Kasumi-1 (cell line): Measurements from ENCODE around the gene CUL3.

ENCODE experiments used
- DNase-seq, 2 experiments: peaks; one replicate each; lab custom pipeline; 2025; lab: John Stamatoyannopoulos, UW

The CUL3 gene

DNA sequence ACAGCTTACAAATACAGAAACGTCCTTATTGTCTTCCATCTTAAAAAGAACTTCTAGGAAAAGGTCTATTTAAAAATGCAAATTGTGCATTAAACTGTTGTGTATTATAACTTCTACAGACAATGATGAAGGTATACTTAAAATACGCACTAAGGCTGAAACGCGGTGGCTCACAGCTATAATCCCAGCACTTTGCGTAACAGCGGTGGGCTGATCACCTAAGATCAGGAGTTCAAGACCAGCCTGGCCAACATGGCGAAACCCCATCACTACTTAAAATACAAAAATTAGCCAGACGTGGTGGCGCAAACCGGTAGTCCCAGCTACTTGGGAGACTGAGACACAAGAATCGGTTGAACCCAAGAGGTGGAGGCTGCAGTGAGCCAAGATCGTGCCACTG is 4.9 kb downstream of the CUL3 start:
- DNase-seq, result no peak

DNA sequence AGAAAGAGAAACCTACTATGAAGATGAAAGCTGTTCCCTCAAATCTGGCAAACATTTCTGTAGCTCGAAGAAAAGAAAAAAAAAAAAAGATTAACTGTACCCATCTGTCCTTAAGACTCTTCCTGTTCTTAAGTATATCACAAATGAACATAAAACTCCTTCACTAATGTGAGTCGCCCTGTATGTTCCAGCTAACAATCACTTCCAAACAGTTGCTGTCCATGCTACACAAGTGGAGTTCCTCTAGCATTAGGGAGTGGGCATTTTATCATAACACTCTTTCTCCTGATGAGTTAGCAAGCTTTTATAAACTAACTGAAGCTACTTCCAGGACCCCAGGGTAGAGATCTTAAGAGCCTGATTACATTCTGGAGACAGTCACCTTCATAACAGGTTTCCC is 5.8 kb downstream of the CUL3 start:
- no peak for DNase-seq

DNA sequence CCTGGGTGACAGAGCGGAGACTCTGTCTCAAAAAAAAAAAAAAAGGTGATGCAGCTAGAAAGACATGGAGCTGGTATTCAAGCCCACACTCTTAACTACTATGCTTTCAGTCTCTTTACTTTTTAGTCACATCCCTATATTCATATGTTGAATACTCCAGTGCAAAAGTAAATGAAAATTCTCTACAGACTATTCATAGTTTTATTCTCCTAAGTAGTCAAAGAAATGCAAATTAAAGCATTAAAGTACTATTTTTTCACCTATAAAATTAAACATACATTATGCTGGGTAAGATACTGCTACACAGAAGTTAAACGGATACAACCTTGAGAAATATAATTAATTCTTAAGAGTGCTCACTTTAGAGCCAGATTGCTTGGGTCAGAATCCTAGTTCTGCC is 7.6 kb downstream of the CUL3 start:
- DNase-seq, result no peak

DNA sequence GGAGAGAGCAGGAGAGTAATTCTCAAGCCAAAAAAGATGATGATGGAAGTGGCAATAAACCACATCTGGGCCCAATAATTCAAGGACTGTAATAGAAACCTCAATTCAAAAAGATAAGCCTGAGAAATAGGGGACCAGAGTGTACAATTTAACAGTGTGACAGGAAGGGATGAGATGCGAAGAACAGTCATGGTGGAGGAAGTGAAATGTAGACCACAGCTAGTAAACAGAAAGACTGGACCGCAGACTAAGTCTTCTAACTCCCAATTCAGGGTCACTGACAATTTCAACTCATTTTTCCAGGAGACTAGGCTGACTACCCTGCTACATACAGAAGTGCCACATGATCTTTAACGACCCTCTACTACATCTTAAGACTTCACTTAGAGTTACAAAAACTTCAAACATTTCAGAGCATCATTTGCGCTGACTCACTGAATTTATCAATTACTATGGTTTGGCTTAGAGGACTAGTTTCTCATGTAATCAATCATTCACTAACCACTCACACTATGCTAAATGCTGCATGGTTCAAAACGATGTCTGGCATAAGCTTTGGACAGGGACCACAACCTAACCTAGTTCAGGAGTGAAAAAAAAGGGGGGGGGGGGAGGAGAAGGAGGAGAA is 9.0 kb downstream of the CUL3 start:
- DNase-seq, result peak; percentile 12 to 30

DNA sequence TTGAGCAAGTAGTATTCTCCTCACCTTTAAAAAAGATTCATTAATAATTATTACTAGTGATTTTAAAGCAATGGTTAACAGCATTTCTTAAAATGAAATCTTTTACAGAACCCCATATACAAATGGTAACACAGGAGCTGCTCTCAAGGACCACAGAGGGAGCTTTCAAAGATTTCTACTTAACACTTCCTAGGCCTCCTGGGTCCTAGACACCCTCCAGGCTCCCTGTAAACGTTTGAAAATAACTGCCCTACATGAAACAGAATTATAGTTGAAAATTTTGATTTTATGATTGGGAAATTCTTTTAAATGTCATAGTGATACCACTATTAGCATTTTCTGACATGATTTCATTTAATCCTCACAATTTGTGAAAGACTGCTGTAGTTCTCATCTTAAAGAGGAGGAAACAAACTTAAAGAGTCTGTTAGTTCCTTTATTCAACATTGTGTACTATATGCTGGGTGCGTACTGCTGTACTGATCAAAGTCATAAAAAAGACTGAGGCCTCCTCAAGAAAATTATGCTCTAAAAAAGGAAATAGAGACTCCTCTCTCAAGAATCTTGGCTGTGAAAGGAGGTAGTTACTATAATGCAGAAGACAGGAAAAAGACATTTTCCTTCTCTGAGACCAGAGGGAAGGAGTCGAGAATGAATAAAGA is 10.6 kb downstream of the CUL3 start:
- no peak for DNase-seq

DNA sequence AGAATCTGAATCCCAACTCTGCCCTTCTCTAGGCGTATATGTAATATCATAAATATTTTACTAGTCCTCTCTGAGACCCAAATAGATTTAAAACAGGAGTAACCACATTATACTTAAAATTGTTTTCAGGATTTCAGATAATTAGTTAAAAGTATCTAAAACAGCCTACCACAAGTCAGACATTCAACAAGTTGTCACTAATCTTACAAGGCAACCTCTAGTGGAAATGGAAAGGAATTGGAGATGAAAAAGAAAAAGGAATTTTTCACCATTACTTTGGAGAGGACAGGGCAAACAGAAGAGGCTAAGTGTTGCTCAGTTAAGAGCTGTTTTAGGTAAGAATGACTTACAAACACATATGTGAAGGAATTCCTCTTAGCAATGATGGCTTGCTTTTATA is 11.4 kb downstream of the CUL3 start:
- DNase-seq, result no peak

DNA sequence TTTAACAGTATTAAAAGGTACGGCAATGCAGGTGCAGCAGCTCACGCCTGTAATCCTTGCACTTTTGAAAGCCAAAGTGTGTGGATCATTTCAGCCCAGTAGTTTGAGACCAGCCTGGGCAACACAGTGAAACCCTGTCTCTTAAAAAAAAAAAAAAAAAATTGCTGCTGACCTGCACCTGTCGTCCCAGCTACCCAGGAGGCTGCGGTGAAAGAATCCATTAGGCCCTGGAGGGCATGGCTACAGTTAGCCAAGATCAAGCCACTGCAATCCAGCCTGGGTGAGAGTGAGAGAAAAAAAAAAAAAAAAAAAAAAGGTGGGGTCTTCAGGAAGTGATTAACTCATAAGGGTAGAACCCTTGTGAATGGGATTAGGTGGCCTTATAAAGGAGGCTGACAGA is 12.8 kb downstream of the CUL3 start:
- no peak for DNase-seq

DNA sequence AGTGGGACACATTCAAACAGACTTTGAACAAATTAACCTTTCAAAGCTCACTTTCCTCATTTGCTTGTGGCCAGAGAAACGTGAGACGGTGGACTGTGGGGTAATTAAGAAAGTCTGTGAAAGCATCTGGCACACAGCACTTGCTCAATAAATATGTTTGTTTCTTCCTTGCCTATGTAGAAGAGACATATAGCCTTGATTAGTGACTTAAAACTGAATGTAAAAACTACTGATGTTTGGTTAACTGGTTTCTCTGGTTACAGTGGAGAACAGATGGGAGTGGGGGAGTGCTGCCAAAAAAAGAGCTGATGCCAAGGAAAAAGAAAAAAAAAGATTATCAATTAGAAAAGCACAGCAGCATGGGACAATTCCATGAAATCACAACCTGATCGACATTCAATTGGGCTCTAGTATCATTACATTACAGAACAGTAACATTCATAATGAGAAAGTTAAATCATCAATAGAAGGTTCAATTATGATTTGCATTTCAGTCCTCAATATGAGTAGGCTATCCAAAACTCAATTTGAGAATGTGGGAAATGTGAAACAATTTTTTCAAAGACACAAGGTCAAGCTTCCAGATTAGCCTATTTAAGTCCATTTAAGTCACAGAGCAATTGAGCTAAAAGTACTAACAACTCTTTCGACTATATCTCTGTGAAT is 14.7 kb downstream of the CUL3 start:
- no peak for DNase-seq

DNA sequence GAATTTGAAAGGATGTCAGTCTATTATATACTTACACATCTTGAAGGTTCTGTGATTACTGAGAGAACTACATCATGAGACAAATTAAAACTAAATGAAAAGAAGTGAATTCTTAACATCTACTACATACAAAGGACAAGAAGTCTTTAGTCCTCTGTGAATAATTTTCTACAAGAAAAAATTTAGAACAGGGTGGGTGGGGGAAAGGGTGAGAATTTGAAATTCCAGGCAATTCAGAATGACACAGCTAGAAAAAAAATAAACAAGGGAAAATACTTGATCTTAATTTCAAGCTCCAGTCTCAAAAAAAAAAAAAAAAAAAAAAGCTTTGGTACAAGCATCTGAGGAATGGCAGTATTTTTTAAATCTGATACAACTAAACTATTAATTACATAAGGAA is 15.5 kb downstream of the CUL3 start:
- no peak for DNase-seq

DNA sequence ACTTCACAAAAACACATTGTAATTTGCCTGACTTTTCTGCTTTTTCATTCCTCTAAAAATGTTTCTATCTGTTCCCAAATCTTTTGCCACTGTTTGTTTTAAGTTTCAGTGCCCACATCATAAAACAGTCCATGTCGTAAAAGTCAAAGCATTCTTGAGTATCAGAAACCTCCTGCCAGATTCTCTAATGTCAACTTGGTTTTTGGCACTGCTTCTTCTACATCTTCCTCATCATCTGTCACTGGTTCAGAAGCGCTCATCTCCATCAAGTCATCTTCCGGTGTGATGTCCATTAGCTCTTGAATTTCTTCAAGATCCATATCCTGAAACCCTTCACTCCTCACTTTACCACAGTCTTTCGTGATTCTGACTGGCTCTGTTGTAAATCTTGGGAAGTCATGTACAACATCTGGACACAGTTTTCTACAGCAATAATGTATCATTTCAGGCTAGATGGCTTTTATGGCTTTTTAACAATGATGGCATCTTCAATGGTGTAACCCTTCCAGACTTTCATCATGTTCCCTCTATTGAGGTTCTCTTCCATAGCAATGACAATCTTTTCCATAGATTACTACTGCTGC is 19.6 kb downstream of the CUL3 start:
- DNase-seq, result no peak

DNA sequence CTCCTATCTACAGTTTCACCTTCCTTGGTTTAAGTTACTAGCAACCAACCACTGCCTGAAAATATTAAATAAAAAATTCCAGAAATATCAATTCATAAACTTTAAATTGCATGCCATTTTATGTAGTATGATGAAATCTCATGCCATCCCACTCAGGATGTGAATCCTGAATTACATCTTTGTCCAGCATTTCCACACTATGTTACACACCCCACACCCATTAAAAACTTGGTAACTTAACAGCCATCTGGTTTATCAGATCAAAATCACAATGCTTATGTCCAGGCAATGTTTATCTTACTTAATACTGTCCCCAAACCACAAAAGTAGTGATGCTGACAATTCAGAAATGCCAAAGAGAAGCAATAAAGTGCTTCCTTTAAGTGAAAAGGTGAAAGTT is 21.6 kb downstream of the CUL3 start:
- no peak for DNase-seq

DNA sequence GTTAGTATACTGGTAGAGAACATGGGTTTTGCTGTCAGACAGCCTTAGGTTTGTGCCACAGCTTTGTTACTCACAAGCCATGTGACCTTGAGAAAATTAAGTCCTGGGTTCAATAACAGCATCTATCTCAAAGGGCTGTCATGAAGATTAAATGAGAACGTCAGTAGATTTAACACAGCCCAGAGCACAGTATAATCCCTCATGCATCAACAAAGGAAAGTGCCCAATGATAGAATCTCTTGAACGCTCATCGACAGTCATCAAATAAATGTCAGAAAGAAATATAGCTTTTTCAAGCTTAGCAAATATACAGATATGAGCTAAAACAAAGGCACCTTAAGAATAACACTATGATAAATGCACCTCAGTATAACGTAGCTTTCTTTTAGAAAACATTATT is 22.3 kb downstream of the CUL3 start:
- no peak for DNase-seq

DNA sequence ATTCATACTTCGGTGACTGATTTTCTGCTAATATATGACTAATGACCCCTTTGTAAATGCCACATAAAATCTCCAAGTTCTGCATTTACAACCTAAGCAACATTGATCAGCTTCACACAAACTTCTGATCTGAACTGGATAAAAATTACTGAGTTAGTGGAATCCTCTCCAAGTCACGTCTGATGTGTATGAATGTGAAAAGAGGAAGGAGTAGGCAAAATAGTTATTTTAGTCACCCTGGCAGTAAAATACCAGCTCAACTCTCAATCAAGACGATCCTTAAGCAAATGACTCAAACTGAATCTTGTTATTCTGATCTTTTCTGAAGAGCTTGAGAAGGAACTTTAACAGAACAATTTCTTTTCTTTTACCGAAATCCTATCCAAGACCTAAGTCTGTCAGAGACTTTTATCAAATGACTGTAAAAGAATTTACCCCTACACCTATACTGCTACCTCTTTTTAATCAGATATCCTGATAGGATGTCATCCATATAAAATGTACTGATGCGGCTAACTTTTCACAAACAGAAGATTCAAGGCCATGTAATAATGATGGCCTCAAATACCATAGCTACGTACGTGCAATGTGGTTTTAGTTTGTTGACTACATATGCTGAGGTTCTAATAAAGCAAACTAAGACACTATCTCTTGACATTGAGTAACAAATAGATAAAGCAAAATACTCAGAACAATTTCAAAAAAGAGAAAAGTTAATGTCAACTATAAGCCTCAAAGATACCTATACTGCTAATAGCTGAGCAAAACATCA is 23.7 kb downstream of the CUL3 start:
- peak; percentile 5 to 29 for DNase-seq

DNA sequence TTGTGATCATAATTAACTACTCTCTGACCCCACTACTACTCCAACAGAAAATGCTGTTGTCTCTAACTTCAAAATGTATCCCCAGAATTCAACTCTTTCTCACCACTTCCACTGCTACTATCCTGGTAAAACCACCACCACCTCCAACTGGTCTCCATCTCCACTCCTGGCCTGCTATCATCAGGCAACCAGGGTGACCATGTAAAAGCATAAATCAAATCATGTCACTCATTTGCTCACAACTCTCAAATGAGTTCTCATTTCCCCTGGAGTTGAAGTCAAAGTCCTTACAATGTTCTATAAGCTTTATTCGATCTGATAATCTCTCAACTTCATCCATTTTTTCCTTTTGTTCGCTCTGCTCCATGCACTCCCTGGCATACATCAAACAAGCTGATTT is 24.6 kb downstream of the CUL3 start:
- DNase-seq, result no peak

DNA sequence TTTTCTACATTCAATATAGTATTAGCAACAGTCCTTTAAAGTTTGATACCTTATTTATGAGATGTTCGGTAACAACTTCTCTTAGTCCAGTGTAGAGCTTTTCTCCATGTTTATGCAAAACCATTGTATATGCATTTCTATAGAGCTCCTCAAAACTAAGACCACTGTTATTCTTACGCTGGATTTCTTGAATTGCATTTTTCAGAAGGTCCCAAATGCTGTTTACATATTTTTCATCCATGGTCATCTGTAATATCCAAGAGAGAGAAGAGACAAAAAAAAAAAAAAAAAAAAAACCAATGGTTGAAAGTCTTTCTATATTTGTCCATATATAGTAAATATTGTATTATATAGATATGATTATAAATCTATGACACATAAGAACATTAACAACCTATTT is 27.6 kb downstream of the CUL3 start:
- no peak for DNase-seq

DNA sequence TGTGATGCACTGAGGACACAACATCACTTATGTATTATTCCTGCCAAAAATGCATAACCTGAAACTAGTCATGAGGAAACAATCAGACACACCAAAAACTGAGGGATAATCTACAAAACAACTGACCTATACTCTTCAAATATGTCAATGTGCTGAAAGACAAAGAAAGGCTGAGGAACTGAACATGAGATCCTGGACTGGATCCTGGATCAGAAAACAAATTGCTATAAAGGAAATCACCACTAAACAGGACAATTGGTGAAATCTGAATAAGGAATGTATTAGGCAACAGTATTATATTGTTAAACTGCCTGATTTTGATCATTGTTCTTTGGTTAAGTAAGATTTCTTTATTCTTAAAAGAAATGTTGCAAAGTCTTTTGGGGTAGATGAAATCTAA is 28.8 kb downstream of the CUL3 start:
- no peak for DNase-seq

DNA sequence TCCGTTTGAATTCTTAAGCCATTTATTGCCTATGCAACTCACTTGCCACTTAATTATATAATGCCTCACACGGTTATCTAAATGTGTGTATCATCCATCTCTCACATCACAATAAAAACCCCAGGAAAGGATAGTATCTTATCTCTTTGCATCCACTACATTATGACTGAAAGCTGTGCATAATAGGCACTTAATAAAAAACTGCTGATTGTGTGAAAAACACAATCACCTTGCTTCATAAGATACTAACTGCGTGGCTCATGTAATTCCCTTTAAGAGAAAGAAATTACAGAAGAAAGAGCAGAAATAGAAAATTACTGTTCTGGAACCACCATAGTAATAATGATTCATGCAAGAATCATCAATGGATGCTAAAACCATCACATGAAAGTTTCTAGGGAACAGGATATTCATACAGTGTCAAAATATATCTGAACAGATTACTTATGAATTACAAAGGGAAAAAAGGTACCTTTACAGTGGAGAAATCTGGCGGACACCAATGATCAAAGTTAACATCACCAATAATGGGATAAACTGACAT is 29.3 kb downstream of the CUL3 start:
- DNase-seq, result no peak

DNA sequence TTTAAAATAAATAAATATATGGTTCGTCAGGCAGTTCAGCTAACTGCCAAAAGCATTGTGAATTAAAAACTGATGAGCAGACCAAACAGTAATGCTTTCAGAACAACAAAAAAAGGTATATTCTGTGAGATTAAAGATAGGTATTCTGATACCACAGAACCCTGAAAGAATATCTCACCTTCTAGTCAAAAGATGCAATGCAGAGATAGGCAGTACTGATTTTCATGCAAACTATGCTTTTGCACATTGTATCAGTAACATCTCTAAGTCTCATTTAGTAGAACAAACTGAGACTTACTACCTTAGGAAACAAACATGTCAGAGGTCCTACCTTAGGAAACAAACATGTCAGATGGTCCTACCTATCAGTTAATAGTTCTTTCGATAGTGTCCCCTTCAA is 32.4 kb downstream of the CUL3 start:
- no peak for DNase-seq

DNA sequence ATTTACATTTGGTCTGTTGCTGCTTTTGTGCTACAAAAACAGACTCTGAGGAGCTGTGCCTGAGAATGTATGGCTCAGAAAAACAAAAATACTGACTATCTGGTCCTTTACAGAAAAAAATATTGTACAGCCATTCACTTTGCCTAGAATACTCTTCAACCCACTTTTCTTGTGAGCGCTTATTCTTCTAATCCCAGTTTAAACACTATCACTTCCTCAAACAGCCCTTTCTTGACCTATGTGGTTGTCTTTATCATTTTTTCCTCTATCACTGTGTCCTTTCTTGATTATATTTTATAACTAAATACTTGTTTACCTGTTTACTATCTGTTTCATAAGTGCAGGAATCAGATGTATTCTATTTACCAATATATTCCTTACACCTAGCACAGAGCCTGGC is 33.5 kb downstream of the CUL3 start:
- no peak for DNase-seq

DNA sequence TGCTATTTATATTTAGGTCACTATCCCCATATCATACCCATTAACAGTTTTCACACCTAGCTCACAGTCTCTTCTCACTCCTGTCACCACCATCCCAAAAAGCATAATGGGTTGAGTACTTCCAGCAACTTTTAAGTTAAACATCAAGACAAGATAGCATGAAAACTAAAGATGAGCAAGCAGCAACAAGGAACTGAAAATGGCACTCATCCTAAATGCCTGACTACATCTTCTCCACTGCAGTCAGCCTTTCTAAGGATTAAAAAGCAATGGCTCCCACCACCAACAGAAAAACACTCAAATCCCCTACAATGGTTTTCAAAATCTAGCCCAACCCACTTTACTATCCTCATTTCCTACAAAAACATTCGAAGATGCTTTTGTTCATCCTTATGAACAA is 38.2 kb downstream of the CUL3 start:
- DNase-seq, result no peak

DNA sequence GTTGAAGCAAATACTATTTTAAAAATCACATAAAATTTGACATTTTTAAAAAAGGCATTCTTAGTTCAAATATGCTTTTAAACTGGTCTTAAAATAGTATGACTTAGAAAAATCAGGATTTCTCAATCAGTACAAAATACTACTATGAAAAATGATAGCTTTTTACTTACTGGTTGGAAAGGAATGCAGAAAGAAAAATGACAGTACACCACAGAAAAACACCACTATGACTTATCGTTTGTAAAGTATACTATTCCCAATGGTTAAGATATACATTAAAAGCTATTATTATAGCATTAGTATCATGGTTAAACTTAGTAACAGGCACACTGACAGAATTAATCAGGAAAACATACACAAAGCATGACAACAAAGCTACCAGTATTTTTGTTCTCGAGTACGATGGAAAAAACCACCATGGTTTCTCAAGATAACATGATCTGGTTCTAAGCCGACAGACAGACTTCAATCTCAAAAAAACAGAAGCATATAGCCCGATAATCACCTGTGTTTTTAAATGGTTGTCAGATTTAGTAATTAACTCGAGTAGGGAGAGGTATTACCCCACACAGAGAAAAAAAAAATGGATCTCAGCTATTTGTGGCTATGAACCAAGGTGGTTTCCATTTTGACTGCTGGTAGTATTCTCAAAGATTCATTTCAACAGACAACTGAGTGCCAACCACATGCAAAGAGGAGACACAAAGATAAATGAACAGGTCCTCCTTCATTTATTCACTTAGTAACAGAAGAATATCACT is 39.1 kb downstream of the CUL3 start:
- no peak for DNase-seq

DNA sequence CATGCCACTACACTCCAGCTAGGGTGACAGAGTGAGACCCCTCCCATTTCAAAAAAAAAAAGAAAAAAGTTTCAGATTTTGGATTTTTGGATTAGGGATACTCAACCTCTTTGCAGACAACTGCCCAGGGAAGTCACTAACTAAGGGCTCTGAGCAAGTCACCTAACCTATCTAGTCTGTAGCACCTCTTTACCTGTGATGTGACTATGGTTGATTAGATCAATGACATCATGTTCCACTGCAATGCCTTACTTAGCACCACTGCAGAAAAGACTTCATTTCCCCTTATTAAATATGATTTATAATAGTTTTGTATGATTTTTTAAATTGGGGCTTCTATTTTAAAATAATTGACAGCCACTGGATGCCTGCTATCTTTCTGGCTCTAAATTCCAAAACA is 41.2 kb downstream of the CUL3 start:
- DNase-seq, result no peak
